Transverse colon (tissue), 4 donors: Measurements from ENCODE around the gene SMG9. TPM values are rescaled to one million over a fixed set of nuclear protein-coding genes. Genes with fewer than 3 reads are reported as not detected.

ENCODE experiments used
- DNase-seq: peaks from one replicate; pipeline ENCODE4 v3.0.0-alpha.2; 2019
- H3K27ac ChIP-seq, 4 donors: fragments of 200-600 bp; sonication (generic); 2 replicates each; pipeline ENCODE4 v1.5.1; 2016 to 2018; ENCODE audit warnings: inconsistent platforms in 4 of 4
- H3K27me3 ChIP-seq: fragments of 200-600 bp; sonication (generic); 2 replicates; pipeline ENCODE4 v1.5.1; 2017; ENCODE audit warnings: inconsistent platforms
- H3K36me3 ChIP-seq, 4 donors: fragments of 200-600 bp; sonication (generic); 2 replicates each; pipeline ENCODE4 v1.5.1; 2017 to 2019; ENCODE audit warnings: inconsistent platforms in 4 of 4
- H3K4me1 ChIP-seq, 4 donors: fragments of 200-600 bp; sonication (generic); 2 replicates each; pipeline ENCODE4 v1.5.1; 2017 to 2020; ENCODE audit warnings: inconsistent platforms in 4 of 4
- H3K4me3 ChIP-seq, 4 donors: fragments of 200-600 bp; sonication (generic); 1 replicate in 1 of 4; 2 replicates in 3 of 4; pipeline versions ENCODE4 v1.5.1 to v1.6.1; 2017 to 2019; ENCODE audit warnings: inconsistent platforms in 4 of 4
- H3K9me3 ChIP-seq, 2 donors: fragments of 200-600 bp; sonication (generic); 2 replicates each; pipeline ENCODE4 v1.5.1; 2017 to 2019; ENCODE audit warnings: inconsistent platforms in 2 of 2
- CTCF ChIP-seq, 5 experiments: fragments of 200-600 bp in 3 of 5; fragments of 450-650 bp in 2 of 5; sonication (generic) in 3 of 5; IDR thresholded peaks; 1 replicate in 2 of 5; 2 replicates in 3 of 5; pipeline ENCODE4 v1.5.1; 2016 to 2017; ENCODE audit warnings: antibody characterized with exemption in 5 of 5, inconsistent platforms in 3 of 5, mild to moderate bottlenecking in 2 of 5, moderate library complexity in 1 of 5
- EP300 ChIP-seq: sonication (generic); formaldehyde crosslinking; IDR thresholded peaks from one replicate; pipeline ENCODE4 v1.6.1; 2017; ENCODE audit warnings: antibody characterized with exemption, low read depth
- POLR2A ChIP-seq: fragments of 450-650 bp; IDR thresholded peaks from one replicate; pipeline ENCODE4 v1.6.1; 2016; ENCODE audit warnings: antibody characterized with exemption, mild to moderate bottlenecking, moderate library complexity
- POLR2AphosphoS5 ChIP-seq, 3 donors: sonication (generic); formaldehyde crosslinking; IDR thresholded peaks; one replicate each; pipeline ENCODE4 v1.6.1; 2016; ENCODE audit warnings: antibody characterized with exemption in 3 of 3
- WGBS, 2 donors: methylation state at CpG; one replicate each; pipeline ENCODE4 v1.1.5; 2018; ENCODE audit warnings: low coverage in 1 of 2; 5-methylcytosine and 5-hydroxymethylcytosine counted together
- in situ Hi-C, 4 donors: fragments of 200-750 bp; cut with MboI; loops; one replicate each; pipeline versions ENCODE4 v1.15.0 to v1.15.1; 2017; ENCODE audit warnings: low sequenced_read_pairs in 3 of 4, low pct_ligation_motif_present in 1 of 4, low pct_unique_long_range_greater_than_20kb in 1 of 4
- intact Hi-C: fragments of 100-400 bp; cut with DNase I; formaldehyde crosslinking; loops from one replicate; pipeline ENCODE4 v1.15.1; 2023; ENCODE audit warnings: low total_unique reads
- total RNA-seq, 4 donors: library from RNA; depleted of rRNA; stranded (reverse); fragments of >200 nt; gene quantifications; one replicate each; pipeline ENCODE4 v1.1.0, GENCODE V29; 2016

The SMG9 gene
- total RNA-seq, 4 donors from 2014 or later, result 4.1 to 68.7 (median 13.8) TPM

- DNase-seq, result no peak
- 75 to 80% methylated on average over 2 to 6 of the region's 6 CpGs for WGBS, 2 donors
- intact Hi-C loops (no loop called here), in situ Hi-C loops (no loop called here)
- no peak overlapping the region for H3K27ac ChIP-seq
- H3K4me3 ChIP-seq, result no peak overlapping the region
- H3K36me3 ChIP-seq, result no peaks in the 10 kb centered on the region
- TF ChIP-seq POLR2AphosphoS5 (IDR thresholded peaks at IDR 0.05), result no peak
- no peak for TF ChIP-seq CTCF (IDR thresholded peaks at IDR 0.05)
- TF ChIP-seq POLR2A, result no peak
- no peak for TF ChIP-seq EP300
- H3K4me1 ChIP-seq, result peaks cover 3 to 37% (median 20%) of the 10 kb centered on the region in 4 donors
- H3K27me3 ChIP-seq, result peaks cover 10% of the 10 kb centered on the region
- peaks cover 7 to 11% of the 10 kb centered on the region in 2 donors for H3K9me3 ChIP-seq
Measured at GRCh38 chr19:43695985-43696704, 58.6 kb downstream of the SMG9 start.

DNA sequence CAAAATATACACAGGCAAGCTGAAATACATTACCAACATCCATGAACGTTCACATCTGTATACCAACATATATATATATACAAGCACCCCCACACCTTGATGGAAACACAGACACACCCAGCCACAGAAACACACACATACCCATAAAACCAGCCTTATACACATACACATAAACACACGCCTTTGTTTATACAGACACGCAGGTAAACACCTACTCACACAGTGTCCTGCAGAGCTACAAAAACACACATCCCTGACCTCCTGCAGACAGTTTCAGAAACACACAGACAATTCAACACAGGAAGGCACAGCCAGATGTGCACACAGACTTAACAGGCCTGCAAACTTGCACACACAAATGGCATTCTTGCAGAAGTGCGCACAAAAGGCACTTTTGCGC, 60.2 kb downstream of the SMG9 start:
- H3K36me3 ChIP-seq, result no peaks in the 10 kb centered on the region
- no peak overlapping the region for H3K27ac ChIP-seq
- TF ChIP-seq POLR2AphosphoS5 (IDR thresholded peaks at IDR 0.05), result peak in 1 of 3 donors; percentile 37
- no peak for TF ChIP-seq CTCF (IDR thresholded peaks at IDR 0.05)
- peaks cover 9% of the 10 kb centered on the region for H3K27me3 ChIP-seq
- intact Hi-C loops, result no loop called here
- H3K9me3 ChIP-seq, result peaks cover 11 to 13% of the 10 kb centered on the region in 2 donors
- H3K4me3 ChIP-seq, result no peak overlapping the region
- in situ Hi-C loops, result no loop called here
- H3K4me1 ChIP-seq, result peaks cover 0 to 21% (median 6%) of the 10 kb centered on the region in 4 donors
- 29 to 65% methylated on average over 3 to 5 of the region's 5 CpGs for WGBS, 2 donors
- no peak for DNase-seq

DNA sequence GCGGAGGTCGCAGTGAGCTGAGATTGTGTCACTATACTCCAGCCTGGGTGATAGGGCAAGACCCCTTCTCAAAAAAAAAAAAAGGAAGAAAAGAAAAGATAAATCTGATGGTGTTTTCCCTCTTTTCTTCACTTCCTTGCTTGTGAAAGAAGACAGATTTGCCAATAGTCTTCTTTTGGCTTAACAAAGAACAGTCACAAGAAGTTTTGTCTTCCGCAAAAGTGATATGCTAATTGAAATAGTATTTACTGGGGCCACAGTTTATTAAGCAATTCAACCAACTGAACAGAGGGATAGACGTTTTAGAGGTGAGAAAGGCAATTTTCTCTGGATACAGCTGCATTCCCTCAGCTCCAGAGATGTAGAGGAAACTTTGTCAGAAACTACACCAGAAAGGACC, 61.9 kb downstream of the SMG9 start:
- H3K27ac ChIP-seq, result no peak overlapping the region
- H3K4me3 ChIP-seq, result no peak overlapping the region
- DNase-seq, result no peak
- in situ Hi-C loops (no loop called here), intact Hi-C loops (no loop called here)
- no peaks in the 10 kb centered on the region for H3K36me3 ChIP-seq
- H3K27me3 ChIP-seq, result no peaks in the 10 kb centered on the region
- peaks cover 0 to 14% (median 0%) of the 10 kb centered on the region in 4 donors for H3K4me1 ChIP-seq
- no peak for TF ChIP-seq POLR2A
- peaks cover 11 to 13% of the 10 kb centered on the region in 2 donors for H3K9me3 ChIP-seq
- 78 to 91% methylated on average over 4 of the region's 4 CpGs for WGBS, 2 donors

- Histone ChIP-seq H3K27ac (no peak overlapping the region), H3K9me3 (peaks cover 11 to 13% of the 10 kb centered on the region in 2 donors), H3K4me3 (no peak overlapping the region), H3K36me3 (no peaks in the 10 kb centered on the region), H3K4me1 (peaks cover 0 to 16% (median 0%) of the 10 kb centered on the region in 4 donors), H3K27me3 (no peaks in the 10 kb centered on the region)
- TF ChIP-seq POLR2AphosphoS5 (IDR thresholded peaks at IDR 0.05) (no peak), CTCF (IDR thresholded peaks at IDR 0.05) (no peak), POLR2A (no peak), EP300 (no peak)
- DNase-seq, result no peak
- intact Hi-C loops, result no loop called here
- in situ Hi-C loops, result no loop called here
- WGBS, 2 donors, result 70 to 71% methylated on average over 1 to 2 of the region's 2 CpGs
Measured at GRCh38 chr19:43692385-43692784, 62.4 kb downstream of the SMG9 start.

DNA sequence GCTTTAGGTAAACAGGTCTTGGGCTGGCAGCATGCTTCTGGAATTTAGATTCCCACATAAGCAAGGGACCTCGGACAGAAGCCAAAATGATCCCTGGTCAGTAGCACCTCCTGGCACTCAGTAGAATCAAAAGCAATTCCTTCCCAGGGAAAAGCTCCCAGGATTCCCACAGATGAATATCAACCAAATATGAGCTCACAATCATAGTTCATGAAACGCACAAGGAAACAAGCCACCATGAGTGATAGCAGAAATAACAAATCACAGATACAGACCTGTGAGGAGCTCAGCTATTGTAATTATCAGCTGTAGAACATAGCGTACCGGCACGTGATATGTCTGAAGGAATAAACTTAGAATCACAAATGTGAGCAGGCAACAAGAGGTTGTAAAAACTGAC, 63.0 kb downstream of the SMG9 start:
- in situ Hi-C loops (no loop called here), intact Hi-C loops (no loop called here)
- 87 to 93% methylated on average over 3 to 5 of the region's 5 CpGs for WGBS, 2 donors

More for the DNA sequence above, 63.0 kb downstream of the SMG9 start:
- peaks cover 11 to 13% of the 10 kb centered on the region in 2 donors for H3K9me3 ChIP-seq
- H3K4me1 ChIP-seq, result peaks cover 0 to 16% (median 0%) of the 10 kb centered on the region in 4 donors
- no peak overlapping the region for H3K4me3 ChIP-seq
- H3K27me3 ChIP-seq, result no peaks in the 10 kb centered on the region
- no peak for DNase-seq
- no peak for TF ChIP-seq CTCF (IDR thresholded peaks at IDR 0.05)
- no peaks in the 10 kb centered on the region for H3K36me3 ChIP-seq
- no peak overlapping the region for H3K27ac ChIP-seq
